Brain microvascular endothelial cell (primary cell): ENCODE results near the gene FBXO7.

Source experiments
- DNase-seq: peaks from one replicate; pipeline ENCODE4 v3.0.0-alpha.2; 2020
- H3K27ac ChIP-seq: fragments of 250-450 bp; sonication (Bioruptor Pico); 2 replicates; pipeline ENCODE4 v1.5.1; 2020; ENCODE audit warnings: mild to moderate bottlenecking, moderate library complexity
- H3K27me3 ChIP-seq: fragments of 250-450 bp; sonication (Bioruptor Pico); replicated peaks from 2 replicates; pipeline ENCODE4 v1.5.1; 2020; ENCODE audit warnings: mild to moderate bottlenecking
- H3K36me3 ChIP-seq: fragments of 250-450 bp; sonication (Bioruptor Pico); replicated peaks from 2 replicates; pipeline ENCODE4 v1.5.1; 2020; ENCODE audit warnings: mild to moderate bottlenecking
- H3K4me3 ChIP-seq: 2 replicates; pipeline ENCODE4 v1.5.1; 2011; ENCODE audit warnings: low read depth, mild to moderate bottlenecking, control low read depth, low read length, moderate library complexity
- in situ Hi-C: cut with HindIII; loops from 2 replicates; pipeline ENCODE4 v1.10.0; 2017; ENCODE audit warnings: low sequenced_read_pairs, low pct_ligation_motif_present
- TF ChIP-seq, protein P1 (sequence below): IDR thresholded peaks from 2 replicates; pipeline ENCODE4 v1.5.1; 2011; ENCODE audit warnings: low read depth, mild to moderate bottlenecking, moderate library complexity, low read length, control low read depth, inconsistent platforms; ENCODE audit errors: missing control alignments

FBXO7 gene

DNA sequence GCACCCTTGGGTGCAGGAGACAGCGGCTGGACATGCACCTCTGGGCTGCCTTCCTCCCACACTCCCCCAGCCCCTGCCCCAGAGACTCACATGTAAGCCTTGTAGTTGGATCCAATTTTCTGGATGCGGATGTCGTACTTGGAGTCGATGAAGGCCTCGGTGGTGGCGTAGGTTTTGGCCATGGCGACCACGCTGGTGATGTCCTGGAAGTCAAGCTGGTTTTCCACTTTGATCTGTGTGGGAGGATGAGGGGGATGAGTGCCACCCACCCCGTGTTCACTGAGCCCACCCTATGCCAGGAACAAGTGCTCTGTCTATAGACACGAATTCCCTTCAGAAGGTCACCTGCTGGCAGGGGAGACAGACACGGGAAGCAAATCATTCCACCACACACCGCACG is 66.9 kb downstream of the FBXO7 start:
- TF ChIP-seq, protein P1, sequence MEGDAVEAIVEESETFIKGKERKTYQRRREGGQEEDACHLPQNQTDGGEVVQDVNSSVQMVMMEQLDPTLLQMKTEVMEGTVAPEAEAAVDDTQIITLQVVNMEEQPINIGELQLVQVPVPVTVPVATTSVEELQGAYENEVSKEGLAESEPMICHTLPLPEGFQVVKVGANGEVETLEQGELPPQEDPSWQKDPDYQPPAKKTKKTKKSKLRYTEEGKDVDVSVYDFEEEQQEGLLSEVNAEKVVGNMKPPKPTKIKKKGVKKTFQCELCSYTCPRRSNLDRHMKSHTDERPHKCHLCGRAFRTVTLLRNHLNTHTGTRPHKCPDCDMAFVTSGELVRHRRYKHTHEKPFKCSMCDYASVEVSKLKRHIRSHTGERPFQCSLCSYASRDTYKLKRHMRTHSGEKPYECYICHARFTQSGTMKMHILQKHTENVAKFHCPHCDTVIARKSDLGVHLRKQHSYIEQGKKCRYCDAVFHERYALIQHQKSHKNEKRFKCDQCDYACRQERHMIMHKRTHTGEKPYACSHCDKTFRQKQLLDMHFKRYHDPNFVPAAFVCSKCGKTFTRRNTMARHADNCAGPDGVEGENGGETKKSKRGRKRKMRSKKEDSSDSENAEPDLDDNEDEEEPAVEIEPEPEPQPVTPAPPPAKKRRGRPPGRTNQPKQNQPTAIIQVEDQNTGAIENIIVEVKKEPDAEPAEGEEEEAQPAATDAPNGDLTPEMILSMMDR: no peak
- no peak for DNase-seq

DNA sequence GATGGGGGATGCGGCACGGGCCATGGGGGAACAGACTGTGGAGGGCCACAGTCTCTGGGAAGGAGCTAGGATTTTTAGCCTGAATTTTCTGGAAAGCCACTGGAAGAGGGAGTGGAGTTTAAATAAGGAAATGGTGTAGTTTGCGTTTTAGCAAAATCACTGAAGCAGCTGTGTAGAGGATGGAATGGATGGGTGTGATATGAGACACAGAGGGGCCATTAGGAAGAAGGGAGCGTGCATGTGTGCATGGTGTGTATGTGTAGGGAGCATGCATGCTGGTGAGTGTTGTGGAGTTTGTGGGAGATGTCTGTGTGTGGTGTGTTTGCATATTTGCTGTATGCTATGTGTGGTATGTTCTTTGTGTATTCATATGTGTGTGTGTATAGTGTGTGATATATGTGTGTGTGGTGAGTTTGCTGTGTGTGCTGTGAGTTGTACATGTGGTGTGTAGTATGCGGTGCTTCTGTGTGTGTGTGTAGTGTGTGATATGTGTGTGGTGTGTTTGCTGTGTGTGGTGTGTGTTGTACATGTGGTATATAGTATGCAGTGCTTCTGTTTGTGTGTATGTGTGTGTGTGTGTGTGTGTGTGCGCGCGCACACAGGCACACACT is 67.6 kb downstream of the FBXO7 start:
- no peak overlapping the region for H3K27ac ChIP-seq
- DNase-seq: no peak
- H3K4me3 ChIP-seq: no peak overlapping the region
- H3K27me3 ChIP-seq: no peaks in the 10 kb centered on the region
- H3K36me3 ChIP-seq: no peaks in the 10 kb centered on the region
- in situ Hi-C loops: no loop called here
- TF ChIP-seq, protein P1: no peak

More for the DNA sequence above, 66.9 kb downstream of the FBXO7 start:
- Histone ChIP-seq H3K27ac (no peak overlapping the region), H3K27me3 (no peaks in the 10 kb centered on the region), H3K36me3 (no peaks in the 10 kb centered on the region), H3K4me3 (no peak overlapping the region)
- in situ Hi-C loops: no loop called here

DNA sequence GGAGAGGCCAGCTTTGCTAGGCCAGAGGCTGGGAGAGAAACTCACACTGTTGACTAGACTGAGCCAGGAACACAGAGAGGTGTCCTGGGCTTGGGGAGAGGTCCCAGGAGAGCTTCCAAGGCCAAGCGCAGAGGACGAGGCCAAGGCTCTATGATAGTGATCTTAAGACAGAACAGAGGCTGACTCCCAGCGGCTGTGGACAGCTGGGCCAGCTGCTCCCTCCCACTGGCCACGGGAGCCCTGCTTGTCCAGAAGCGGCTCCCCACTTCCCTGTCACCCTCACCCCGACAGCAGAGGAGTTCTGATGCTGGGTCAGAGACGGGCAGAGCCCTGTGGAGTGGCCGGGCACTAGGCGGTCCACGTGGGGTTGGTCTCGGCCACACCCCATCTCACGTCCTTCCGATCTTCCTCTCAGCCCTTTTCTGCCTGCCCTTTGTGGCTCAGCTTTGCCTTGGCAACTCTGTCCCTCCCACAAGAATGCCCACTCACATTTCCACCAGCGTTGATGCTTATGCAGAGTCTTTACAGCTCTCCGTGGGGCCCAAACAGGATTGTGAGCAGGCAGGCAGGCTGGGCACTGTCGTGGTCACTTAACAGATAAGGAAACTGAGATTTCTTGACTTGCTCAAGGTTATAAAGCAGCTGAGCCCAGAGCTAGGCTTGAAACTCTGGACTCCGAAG is 68.2 kb downstream of the FBXO7 start:
- in situ Hi-C loops: no loop called here
- H3K27ac ChIP-seq: no peak overlapping the region
- H3K4me3 ChIP-seq: no peak overlapping the region
- TF ChIP-seq, protein P1: no peak
- no peaks in the 10 kb centered on the region for H3K27me3 ChIP-seq
- DNase-seq: no peak
- H3K36me3 ChIP-seq: no peaks in the 10 kb centered on the region

DNA sequence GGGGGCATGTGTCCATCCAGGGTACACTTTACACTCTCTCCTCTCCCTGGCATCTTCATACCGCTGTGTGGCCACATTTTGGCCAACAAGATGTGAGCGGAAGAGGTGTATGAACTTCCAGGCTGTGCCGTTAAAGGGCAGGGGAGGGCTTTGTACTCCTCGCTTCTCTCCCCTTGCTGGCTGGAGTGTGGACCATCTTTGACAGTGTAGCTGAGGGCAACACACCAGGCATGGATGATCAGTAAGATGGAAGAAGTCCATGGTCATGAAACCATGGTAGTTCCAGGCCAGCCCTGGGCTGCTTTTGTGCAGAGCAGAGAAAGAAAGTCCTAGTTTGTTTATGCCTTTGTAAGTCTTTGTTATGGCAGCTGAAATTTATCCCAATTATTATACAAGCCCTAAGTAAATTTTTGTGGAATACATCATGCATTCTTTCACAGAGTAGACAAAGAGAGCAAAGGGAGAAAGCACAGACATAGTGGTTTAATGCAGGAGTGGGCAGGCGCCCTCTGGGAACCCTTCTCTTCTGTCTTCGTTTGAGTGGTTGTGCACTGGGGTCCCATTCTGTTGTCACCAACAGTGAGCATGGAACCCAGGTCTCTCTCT is 70.4 kb downstream of the FBXO7 start:
- H3K36me3 ChIP-seq: no peaks in the 10 kb centered on the region
- in situ Hi-C loops: no loop called here
- H3K27ac ChIP-seq: no peak overlapping the region
- no peak for DNase-seq
- TF ChIP-seq, protein P1: no peak
- no peak overlapping the region for H3K4me3 ChIP-seq
- H3K27me3 ChIP-seq: no peaks in the 10 kb centered on the region

DNA sequence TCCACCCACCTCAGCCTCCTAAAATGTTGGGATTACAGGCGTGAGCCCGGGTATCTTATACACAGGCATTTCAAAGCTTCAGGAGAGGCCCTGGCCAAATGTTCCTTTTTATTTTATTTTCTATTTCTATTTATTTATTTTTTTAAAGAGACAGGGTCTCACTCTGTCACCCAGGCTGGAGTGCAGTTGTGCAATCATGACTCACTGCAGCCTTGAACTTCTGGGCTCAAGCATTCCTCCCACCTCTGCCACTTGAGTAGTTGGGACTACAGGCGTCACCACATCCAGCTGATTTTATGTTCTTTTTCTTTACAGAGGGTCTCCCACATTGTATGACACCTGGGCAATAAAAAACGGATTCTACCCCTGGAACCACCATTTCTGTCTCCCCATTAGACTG is 71.2 kb downstream of the FBXO7 start:
- TF ChIP-seq, protein P1: no peak
- peak; percentile 34 for DNase-seq

DNA sequence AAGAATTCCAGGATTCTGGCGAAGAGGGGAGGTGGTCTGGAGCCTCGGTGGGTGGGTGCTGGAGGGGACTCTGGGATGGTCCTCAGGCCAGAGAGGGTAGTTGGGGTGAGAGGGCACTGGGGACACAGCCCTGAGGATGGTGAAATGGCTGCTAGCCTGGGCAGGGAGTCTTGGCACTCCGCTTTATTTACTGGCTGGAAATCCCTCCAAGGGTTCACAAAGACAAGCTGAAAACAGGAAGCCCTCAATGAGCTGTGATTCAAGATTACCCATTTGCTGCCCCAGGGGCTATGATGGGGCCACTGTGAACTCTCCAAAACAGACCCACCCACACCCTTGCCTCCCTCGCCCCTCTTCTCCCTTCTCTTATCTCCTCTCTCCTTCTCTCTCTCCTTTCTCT is 71.9 kb downstream of the FBXO7 start:
- Histone ChIP-seq H3K27ac (no peak overlapping the region), H3K36me3 (no peaks in the 10 kb centered on the region), H3K27me3 (no peaks in the 10 kb centered on the region), H3K4me3 (no peak overlapping the region)
- TF ChIP-seq, protein P1: no peak
- in situ Hi-C loops: no loop called here
- DNase-seq: no peak

More for the DNA sequence above, 71.2 kb downstream of the FBXO7 start:
- Histone ChIP-seq H3K36me3 (no peaks in the 10 kb centered on the region), H3K27ac (no peak overlapping the region), H3K27me3 (no peaks in the 10 kb centered on the region), H3K4me3 (no peak overlapping the region)
- in situ Hi-C loops: no loop called here
